ENCODE measurements around the gene PCBP3.

DNA sequence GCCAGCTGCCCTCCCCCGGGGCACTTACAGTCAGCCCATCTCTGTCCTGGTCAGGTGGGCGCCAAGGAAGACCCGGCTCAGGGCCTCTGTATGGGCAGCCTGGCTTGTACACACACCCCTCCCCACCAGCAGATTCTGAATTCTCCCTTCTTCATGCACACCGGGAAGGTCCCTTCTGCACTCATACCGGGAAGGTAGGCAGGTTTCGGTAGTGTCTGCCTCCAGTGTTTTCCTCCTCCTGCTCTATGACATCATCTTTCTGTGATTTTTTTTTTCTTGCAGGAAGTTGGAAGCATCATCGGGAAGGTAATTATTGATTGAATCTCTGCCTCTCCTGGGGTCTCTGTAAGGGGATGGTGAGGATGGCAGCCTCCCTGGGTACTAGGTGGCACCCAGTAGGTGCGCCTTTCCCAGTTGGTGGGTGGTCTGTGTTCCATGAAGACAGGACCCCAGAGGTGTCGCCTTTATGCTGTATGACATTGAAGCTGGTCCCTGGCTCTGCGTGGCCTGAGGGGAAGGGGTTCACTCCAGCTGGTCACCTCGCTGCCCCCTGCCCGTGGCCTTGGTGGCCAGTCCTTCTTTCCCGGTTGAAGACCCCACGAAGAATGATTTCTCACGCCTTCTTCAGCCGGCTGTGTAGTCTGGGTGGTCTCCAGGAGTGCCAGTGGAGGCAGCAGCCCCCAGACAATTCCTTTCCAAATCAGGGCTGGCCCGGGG, 255.9 kb downstream of the PCBP3 start:
- TF ChIP-seq POLR2A (IDR thresholded peaks at IDR 0.05; ENCODE audit: extremely low read depth, insufficient read length) (no peak), MYC (IDR thresholded peaks at IDR 0.05; ENCODE audit: low read depth, low read length) (no peak)
- TF ChIP-seq, protein P1, sequence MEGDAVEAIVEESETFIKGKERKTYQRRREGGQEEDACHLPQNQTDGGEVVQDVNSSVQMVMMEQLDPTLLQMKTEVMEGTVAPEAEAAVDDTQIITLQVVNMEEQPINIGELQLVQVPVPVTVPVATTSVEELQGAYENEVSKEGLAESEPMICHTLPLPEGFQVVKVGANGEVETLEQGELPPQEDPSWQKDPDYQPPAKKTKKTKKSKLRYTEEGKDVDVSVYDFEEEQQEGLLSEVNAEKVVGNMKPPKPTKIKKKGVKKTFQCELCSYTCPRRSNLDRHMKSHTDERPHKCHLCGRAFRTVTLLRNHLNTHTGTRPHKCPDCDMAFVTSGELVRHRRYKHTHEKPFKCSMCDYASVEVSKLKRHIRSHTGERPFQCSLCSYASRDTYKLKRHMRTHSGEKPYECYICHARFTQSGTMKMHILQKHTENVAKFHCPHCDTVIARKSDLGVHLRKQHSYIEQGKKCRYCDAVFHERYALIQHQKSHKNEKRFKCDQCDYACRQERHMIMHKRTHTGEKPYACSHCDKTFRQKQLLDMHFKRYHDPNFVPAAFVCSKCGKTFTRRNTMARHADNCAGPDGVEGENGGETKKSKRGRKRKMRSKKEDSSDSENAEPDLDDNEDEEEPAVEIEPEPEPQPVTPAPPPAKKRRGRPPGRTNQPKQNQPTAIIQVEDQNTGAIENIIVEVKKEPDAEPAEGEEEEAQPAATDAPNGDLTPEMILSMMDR (IDR thresholded peaks at IDR 0.05; ENCODE audit: low read depth, low read length): no peak
- TF ChIP-seq, protein P2, sequence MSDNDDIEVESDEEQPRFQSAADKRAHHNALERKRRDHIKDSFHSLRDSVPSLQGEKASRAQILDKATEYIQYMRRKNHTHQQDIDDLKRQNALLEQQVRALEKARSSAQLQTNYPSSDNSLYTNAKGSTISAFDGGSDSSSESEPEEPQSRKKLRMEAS (IDR thresholded peaks at IDR 0.05; ENCODE audit: low read depth, low read length): no peak
